GM12874 (cell line): ENCODE results near the gene CD44.

Experiments used
- CTCF ChIP-seq: IDR thresholded peaks from 2 replicates; pipeline ENCODE4 v1.5.1; 2011; ENCODE audit warnings: low read depth, mild to moderate bottlenecking, control low read depth, low read length, moderate library complexity; ENCODE audit not compliant: insufficient read depth

CD44 gene

GRCh38 chr11:35107861-35108260, 31.1 kb upstream of the CD44 start:
- TF ChIP-seq CTCF = no peak

- TF ChIP-seq CTCF = no peak
These were observed 29.9 kb upstream of the CD44 start for GRCh38 chr11:35109041-35109440.

- no peak for TF ChIP-seq CTCF
These were observed 29.1 kb upstream of the CD44 start for GRCh38 chr11:35109827-35110226.

- TF ChIP-seq CTCF = no peak
These were observed 27.6 kb upstream of the CD44 start for GRCh38 chr11:35111161-35112055.

- TF ChIP-seq CTCF = no peak
These were observed 26.7 kb upstream of the CD44 start for GRCh38 chr11:35112056-35112845.

- TF ChIP-seq CTCF = no peak
These were observed 26.2 kb upstream of the CD44 start for GRCh38 chr11:35112846-35113105.

GRCh38 chr11:35114906-35115687, 23.9 kb upstream of the CD44 start:
- no peak for TF ChIP-seq CTCF
